Measurements from ENCODE around the gene ARHGEF11.

Gene ARHGEF11

DNA sequence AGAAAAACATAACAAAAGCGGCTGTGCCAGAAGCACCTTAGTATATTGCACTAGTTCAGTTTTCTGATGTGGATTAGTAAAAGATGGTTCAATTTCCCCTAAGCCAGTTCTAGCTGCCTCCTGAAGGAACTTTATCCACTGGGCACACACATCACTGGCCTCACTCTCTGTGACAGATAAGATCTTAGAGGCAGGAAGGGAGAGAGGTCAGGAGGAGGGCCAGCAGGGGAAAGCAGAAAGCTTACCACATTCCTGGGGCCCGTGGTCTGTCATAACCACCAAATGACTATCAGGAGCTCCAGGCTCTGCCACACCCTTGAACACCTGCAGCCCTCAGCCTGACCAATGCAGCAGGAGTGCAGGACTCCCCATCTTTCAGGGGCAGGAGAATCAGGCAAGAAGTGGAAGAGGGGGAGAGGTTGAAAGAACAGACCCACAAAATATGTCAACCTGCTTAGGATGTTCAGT, 87.3 kb downstream of the ARHGEF11 start:
- FAIRE-seq (no peak), DNase-seq (ENCODE audit: extremely low spot score, insufficient read length, low read depth) (no peak)

DNA sequence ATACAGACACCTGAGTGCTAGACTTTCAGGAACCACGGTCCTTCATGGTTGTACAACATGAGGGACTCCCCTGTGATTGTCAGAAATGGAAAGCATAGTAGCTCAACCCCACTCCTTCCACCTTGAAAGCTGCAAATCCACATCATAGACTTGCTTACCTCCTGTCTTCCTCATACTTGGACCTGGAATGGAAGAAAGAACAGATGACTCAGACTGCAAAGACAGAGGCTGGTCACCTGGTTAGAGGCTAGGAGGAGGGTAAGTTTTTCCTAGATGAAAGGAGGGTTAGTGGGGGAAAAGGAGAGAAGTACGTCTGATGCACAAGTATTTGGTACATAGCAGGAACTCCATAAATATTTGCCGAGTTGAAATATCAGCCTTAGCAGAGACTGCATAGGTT, 87.9 kb downstream of the ARHGEF11 start:
- no peak for FAIRE-seq
- DNase-seq (ENCODE audit: extremely low spot score, insufficient read length, low read depth), result no peak

DNA sequence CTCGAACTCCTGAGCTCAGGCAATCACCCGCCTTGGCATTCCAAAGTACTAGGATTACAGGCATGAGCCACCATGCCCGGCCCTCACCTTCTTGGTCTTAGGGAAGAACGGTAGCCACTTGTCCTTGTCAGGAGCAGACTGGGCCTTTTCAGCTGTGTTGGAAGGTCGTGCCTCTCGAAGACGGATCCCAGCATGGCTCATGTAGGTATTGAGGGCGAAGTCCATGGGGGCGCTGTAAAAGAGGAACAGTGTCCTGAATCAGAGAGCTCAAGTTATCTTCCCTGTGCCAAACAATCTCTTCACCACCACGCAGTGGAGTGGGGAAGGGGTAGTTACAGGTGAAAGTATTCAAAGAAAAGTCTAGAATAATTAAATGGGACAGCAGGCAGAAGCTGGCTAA, 89.2 kb downstream of the ARHGEF11 start:
- no peak for FAIRE-seq

DNA sequence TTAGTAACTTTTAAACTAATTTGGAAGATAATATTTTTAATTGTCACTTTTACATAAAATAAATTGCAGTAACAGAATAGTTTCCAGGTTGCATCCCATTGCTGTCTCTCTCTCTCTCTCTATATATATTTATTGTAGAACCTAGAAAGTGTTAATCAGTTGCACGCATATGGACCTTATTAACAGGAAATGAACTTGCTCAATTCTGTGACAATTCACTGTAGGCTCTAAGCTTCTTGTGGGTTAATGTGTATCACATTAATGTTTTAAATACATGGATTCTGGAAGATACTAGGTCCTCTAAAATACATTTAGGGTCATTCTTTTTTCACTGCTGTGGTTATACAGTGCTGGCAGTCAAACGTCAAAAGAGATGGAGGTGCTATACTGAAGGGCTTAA, 92.0 kb downstream of the ARHGEF11 start:
- DNase-seq (ENCODE audit: extremely low spot score, insufficient read length, low read depth) (no peak), FAIRE-seq (no peak)

More for the DNA sequence above, 89.2 kb downstream of the ARHGEF11 start:
- DNase-seq (ENCODE audit: extremely low spot score, insufficient read length, low read depth), result no peak

DNA sequence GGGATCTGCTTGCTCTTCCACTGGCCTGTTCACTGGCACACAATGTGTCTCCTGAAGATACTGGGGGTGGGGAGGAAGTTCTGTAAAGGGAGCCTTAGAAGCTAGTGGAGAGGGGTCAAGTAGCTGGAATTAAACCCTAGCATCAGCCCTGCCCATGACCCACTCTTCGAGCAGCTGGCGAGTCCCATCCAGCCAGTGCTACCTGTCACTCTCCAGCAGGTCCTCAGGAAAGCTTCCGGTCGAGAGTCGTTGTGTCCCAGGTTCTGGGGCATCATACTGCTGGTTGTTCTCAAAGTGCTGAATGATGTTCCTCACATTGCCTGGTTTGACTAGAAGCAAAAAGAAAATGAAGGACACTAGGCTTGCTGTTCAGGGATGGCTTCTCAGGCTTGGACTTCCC, 94.2 kb downstream of the ARHGEF11 start:
- no peak for FAIRE-seq

DNA sequence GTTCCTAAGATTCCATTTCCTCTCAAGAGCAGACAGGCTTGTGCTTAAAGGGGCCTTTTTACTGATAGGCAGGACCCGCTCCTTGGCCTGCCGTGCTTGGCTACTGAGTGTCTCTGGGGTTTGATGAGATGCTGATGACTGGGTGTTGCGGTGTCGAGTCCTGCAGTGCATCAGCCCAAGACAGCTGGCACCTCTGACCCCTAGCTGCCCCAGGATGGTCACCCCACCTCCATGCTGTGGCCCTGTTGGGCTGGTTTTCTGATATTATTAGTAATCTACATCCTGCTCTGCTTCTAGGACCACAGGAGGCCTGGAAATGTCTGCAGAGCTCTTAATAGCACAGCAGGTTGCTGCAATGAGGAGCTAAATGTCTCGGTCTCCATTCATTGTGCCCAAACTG, 96.4 kb downstream of the ARHGEF11 start:
- no peak for FAIRE-seq

More for the DNA sequence above, 94.2 kb downstream of the ARHGEF11 start:
- DNase-seq (ENCODE audit: extremely low spot score, insufficient read length, low read depth), result no peak

DNA sequence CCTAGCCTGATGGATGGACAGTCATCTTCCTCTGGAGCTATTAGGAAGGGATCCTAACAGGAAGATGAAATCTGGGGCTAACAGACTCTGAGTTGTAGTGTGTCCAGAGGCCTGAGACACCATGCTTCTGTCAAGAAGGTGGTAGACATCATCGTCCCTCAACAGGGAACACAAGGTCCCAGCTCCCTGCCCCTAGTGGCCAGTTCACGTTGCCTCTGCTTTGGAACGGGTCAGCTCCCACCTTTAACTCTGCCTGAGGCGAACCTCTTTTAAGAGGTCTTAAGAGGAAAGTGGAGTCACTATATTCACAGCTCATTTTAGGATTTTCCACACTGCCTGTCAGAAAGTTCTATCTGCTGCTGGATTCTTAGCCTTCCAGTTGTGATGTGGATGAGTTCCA, 96.8 kb downstream of the ARHGEF11 start:
- FAIRE-seq (no peak), DNase-seq (ENCODE audit: extremely low spot score, insufficient read length, low read depth) (no peak)

More for the DNA sequence above, 96.4 kb downstream of the ARHGEF11 start:
- DNase-seq (ENCODE audit: extremely low spot score, insufficient read length, low read depth), result no peak

DNA sequence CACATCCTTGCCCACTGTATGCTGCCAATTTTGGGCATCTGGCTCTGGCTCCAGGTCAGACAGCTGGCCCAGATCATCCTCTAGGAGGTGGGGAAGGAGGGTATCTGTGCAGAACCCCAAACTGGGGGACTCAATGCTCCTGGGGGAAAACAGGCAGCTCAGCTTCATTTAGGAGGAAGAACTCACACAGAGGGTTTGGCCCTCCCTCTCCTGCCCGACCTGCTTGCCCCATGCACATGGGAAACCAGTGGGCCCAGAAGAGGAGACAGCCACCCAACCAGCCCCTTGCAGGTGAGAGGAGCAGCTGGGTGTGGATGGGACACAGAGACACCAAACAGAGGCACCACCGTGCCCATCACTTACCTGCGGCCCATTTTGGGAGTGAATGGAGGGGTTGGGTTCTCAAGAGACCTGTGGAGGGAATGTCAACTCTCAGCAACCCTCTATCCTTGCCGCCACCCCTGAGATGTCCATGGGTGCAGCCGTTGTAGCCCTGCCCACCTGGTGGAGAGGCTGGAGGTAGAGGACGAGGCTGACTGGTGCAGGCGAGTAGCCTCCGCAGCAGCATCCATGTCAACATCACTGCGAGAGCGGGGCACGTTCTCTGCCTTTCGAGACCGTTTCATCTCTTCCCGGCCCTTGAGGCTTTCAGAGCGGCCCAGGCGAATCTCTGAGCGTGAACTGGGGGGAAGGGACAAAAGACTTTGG, 97.6 kb downstream of the ARHGEF11 start:
- FAIRE-seq (no peak), DNase-seq (ENCODE audit: extremely low spot score, insufficient read length, low read depth) (no peak)

DNA sequence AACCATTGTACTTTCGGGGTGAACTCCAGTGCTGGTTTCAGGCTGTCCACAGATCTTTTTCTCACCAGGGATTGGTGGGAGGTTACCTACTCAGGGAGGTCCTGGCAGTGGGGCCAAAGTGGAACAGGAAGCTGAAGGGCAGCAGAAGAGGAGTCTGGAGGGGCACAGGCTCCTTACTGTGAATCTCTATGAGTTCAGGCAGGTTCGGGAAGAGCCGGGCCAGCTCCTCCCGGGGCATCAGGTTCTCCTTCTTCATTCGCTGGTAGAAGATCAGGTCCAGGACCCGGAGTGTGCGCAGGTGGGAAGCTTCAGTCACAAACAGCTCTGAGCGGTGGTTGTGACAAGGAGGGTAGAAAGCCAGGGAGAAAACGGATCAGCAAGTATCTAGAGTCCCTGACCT, 98.4 kb downstream of the ARHGEF11 start:
- FAIRE-seq, result no peak
- no peak for DNase-seq (ENCODE audit: extremely low spot score, insufficient read length, low read depth)

DNA sequence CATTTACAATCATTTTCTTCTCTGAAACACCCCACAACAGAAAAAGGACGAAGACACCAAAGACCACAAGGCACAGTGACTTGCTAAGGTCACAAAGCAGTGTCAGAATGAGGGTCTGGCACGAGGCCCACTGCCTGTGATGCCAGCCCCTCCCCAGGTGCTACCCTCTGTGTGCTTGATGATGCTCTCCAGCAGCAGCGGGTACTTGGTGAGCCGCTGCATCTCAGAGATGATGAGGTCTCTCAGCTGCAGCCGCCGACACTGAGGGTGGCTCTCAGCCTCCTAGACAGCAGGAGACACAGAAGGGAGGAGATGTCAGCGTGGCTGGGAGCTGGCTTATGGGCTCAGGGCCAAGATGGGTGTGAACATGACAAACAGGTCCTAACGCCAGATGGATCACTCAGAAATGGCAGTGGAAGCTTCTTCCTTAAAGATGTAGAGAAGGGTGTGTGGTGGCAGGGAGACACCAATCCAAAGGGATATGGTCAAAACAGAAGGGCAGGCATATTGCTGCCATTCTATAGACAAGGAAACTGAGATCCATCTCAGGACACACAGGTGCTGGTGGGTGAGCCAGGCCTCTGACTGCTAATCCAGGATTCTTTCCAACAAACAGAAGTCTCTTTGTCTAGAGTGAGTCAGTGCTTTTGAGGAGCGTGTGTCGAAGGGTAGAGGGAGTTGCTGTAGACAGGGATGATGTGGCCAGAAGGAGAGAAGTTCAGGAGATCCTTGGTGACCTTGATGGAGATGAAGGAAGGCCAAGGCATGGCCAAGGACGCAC, 99.5 kb downstream of the ARHGEF11 start:
- FAIRE-seq (no peak), DNase-seq (ENCODE audit: extremely low spot score, insufficient read length, low read depth) (no peak)

DNA sequence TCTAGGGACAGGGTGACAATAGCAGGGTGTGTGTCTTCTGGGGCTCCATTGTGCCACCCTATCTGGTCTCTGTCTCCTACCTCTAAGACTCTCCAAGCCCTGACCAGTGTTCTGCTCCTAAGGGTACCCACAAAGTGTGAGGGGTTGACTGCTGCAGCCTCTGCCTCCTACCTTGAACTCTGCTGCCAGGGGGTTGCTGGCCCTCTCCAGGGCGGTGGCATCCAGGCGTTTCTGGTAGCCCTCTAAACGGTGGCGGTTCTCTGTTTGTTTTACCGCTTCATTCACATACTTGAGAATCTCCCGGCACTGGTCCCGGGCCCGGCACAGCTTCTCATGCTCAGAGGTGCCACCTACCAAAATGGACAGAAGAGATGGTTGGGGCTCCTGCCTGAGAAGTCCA, 100.7 kb downstream of the ARHGEF11 start:
- FAIRE-seq, result no peak
- DNase-seq (ENCODE audit: extremely low spot score, insufficient read length, low read depth), result no peak

DNA sequence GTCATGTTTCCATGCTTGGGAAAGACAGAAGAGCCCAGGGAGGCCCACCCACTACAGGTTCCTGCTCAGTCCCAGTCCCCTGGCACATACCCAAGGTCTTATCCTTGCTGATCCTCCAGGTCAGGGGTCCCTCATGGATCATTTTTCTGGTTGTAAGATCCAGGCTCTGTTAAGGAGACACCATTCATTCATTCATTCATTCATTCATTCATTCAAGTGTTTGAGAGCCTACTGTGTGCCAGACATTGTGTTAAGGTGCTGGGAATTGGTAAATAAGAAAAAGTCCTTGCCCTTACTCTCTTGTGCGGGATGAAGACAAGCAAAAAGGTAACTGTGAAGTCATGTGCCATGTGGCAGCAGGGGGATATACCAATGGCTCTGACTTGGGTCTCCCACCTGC, 101.3 kb downstream of the ARHGEF11 start:
- FAIRE-seq (no peak), DNase-seq (ENCODE audit: extremely low spot score, insufficient read length, low read depth) (no peak)

DNA sequence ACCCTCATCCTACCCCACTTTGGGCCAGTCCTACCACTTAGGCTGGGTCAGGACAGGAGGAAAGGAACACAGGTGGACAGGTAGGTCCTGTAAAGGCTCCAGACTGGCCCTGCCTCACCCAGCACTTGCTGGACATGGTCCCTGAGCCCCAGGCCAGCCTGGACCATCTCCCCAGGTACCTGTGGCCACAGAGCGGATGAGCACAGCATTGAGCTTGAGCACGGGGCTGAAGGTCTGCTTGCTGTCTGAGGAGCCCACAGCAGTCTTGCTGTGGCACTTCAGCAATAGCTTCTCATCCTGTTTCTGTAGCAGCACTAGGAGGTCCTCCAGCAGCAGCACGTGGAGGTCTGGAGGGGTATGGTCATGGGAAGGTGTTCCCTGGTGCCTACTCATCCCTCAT, 101.8 kb downstream of the ARHGEF11 start:
- FAIRE-seq (no peak), DNase-seq (ENCODE audit: extremely low spot score, insufficient read length, low read depth) (no peak)

DNA sequence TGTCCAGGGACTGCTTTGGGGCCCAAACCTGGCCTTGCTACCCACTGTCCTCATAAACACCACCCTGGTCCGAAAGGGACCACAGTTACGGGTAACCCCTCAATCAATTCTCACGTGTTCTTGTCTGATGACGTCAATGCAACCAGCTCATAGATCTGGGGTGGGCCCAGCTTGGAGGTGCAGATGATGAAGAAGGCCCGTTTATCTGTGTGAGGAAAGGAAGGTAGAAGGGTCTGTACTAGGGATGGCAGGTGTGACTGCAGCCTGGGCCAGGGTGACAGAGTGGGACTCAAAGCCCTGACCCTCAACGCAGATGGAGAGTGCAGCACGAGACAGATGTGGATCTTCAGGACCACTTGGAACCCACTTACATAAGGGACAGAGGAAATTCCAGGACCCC, 103.0 kb downstream of the ARHGEF11 start:
- no peak for DNase-seq (ENCODE audit: extremely low spot score, insufficient read length, low read depth)
- FAIRE-seq, result no peak

DNA sequence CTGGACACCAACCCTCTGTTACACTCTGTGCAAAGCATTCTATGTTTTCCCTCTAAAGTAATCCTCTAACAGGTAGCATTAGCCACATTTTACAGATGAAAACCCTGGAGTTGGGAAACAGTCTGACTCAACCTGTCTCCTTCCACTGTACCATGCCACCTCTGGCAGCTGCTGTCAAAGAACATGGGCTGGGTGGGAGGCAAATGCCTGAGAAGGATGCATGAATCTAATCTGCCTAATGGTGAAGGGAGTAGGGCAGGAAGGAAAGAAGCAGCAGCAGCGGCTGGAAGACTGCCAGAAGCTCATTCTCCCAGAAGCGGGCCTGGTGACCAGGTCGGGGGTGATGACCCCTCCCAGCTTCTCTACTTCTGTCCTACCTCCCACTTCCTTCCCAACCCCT, 103.4 kb downstream of the ARHGEF11 start:
- DNase-seq (ENCODE audit: extremely low spot score, insufficient read length, low read depth), result no peak
- no peak for FAIRE-seq

DNA sequence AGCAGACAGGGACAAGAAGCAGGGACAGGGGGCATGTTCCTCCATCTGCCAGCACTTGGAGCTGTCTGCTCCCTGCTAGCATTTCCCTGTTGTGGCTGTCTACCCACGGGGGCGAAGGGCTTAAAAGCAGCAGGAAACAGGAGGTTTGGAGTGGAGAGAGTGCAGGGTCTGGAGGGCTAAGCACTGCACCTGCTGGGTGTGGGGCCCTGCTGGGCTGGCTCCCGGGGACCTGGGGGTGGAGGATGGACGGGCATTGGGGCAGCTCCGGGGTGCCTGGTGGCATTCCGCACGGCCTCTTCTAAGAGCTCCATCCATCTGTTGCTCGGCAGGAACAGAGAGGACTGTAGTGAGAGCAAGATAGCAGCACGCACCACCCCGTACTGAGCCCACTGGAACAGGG, 103.9 kb downstream of the ARHGEF11 start:
- no peak for FAIRE-seq

DNA sequence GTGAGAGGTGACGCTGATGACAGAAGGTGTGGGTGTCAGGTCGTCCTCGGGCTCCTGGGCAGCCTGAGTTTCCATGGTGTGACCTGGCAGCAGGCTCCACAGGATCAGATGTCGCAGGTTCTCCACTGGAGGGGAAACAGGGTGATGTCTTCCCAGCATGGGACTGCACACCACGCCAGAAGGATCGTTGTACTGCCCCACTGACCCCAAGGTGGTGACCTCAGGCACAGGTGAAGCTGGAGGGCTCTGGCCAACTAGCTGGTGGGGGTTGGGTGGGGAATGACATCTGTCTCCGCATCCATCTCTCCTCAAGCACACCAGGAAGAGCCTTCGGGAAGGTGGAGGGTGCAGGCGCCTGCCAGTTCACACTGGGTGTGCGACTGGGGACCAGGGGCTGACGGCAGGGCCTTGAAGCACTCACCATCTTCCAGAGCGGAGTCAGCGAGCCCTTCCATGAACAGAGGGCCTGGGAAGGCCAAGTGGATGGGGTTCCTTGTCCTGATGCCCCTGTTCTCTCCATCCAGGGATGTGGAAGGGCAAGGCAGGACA, 105.7 kb downstream of the ARHGEF11 start:
- no peak for FAIRE-seq
- no peak for DNase-seq (ENCODE audit: extremely low spot score, insufficient read length, low read depth)

More for the DNA sequence above, 103.9 kb downstream of the ARHGEF11 start:
- no peak for DNase-seq (ENCODE audit: extremely low spot score, insufficient read length, low read depth)

DNA sequence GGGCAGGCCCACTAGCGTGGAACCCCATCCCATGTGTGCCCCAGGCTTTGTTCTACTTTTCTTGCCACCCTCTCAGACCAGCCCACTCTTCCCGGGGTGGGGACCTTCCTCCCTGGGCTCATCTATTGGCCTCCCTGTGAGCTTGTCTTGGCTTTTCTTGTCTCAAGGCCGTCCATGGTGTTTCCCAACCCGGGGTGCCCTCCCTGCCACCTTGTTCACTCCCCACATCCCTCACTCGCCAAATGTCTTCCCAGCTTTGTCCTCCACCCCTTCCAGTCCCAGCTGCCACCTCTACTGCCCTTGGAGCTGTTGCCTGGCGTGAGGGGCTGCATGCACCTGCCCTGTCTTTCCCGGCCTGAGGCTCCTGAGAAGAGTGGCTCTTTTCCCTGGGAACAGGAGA, 106.7 kb downstream of the ARHGEF11 start:
- DNase-seq (ENCODE audit: extremely low spot score, insufficient read length, low read depth) (no peak), FAIRE-seq (no peak)

DNA sequence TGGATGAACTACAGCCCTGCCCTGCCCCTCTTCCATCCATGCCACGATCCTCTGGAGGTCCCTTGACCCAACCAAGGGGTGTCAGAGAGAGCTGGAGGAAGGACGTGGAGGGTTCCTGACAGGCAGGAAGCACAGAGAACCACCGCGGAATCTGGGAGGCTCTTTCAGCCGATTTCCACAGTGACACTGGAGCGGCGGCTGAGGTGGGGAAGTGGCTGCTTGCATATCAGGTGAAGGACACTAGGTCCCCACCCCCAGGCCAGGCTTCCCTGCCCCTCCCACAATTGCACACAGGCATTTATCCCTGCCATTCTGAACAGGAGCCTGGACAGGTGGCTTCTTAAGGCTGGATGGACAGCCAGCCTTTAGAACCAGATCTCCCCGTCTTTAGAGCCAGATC, 107.7 kb downstream of the ARHGEF11 start:
- DNase-seq (ENCODE audit: extremely low spot score, insufficient read length, low read depth) (no peak), FAIRE-seq (no peak)

DNA sequence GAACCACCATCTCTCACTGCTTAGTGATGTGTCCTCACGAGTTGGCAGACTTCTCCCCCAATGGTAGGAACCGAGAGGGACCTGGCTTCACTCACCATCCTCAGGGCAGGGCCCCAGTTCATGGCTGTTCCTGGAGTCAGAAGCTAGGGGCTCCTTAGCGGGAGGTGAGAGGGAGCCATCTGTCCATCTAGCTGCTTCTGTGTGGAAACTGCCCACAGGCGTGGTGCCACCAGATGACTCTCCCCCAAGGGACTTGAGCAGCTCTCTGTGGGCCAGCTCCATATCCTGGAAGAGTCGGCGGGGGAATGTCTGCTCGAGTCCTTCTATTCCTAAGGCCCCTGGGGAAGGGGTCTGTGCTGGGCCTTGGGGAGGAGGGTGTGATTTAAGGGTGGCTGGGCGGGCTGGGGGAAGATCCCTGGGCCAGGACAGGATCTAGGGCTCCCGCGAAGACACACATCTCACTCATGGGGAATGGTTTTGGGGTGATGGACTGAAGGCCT, 108.8 kb downstream of the ARHGEF11 start:
- no peak for FAIRE-seq
- DNase-seq (ENCODE audit: extremely low spot score, insufficient read length, low read depth), result no peak

DNA sequence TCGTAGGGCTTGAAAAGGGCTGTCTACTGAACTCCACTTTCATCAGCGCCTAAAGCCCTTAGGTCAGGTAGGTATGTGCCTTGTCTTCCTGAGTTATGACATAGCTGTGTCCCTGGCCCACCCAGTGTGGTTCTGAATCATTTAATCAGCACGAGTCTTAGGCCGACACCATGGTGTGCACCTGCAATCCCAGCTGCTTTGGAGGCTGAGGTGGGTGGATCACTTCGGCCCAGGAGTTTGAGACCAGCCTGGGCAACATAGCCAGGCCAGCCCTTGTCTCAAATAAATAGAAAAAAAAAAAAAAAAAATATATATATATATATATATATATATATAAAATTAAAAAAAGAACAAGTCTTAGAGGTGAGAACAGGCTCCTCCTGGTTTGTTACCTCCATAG, 109.4 kb downstream of the ARHGEF11 start:
- no peak for FAIRE-seq
- no peak for DNase-seq (ENCODE audit: extremely low spot score, insufficient read length, low read depth)
